ENCODE results near the gene TRIM24. TPM values are rescaled to one million over a fixed set of nuclear protein-coding genes. Genes with fewer than 3 reads are reported as not detected.
"Not testable (repeated sequence)": the region's sequence is repeated elsewhere in the genome, so short reads cannot be mapped to it uniquely, and the experiment has no call there.

Gene TRIM24
- total RNA-seq, 6 experiments from 2014 or later: 7.9 to 11.2 (median 9.9) TPM

GRCh38 chr7:138458576-138459412 is 1.3 kb upstream of the TRIM24 start:
- H3K4me1 Mint-ChIP-seq (ENCODE audit: low read depth): peaks cover 22% of the 10 kb centered on the region
- H3K9me3 Mint-ChIP-seq: no peaks in the 10 kb centered on the region
- H3K36me3 Mint-ChIP-seq (ENCODE audit: low read depth): peaks cover 5% of the 10 kb centered on the region; the same call in 1 of the 2 replicates
- H3K27ac Mint-ChIP-seq: no peak overlapping the region
- DNase-seq: no peak
- H3K27me3 Mint-ChIP-seq (ENCODE audit: insufficient read depth): no peaks in the 10 kb centered on the region
- TF ChIP-seq CTCF (IDR thresholded peaks at IDR 0.05): no peak
- H3K4me3 Mint-ChIP-seq: peak overlapping the region; percentile 43

- Mint-ChIP-seq H3K27ac (peak overlapping the region; percentile 44), H3K9me3 (no peaks in the 10 kb centered on the region), H3K4me1 (ENCODE audit: low read depth) (peaks cover 22% of the 10 kb centered on the region), H3K27me3 (ENCODE audit: insufficient read depth) (no peaks in the 10 kb centered on the region), H3K4me3 (peak overlapping the region; percentile 89), H3K36me3 (ENCODE audit: low read depth) (peaks cover 5% of the 10 kb centered on the region; the same call in 1 of the 2 replicates)
- peak; percentile 61 for TF ChIP-seq CTCF (IDR thresholded peaks at IDR 0.05)
- DNase-seq: peak; percentile 96
These were observed 465 bp upstream of the TRIM24 start for GRCh38 chr7:138459413-138460175.

- Mint-ChIP-seq H3K27me3 (ENCODE audit: insufficient read depth) (no peaks in the 10 kb centered on the region; the same call in 1 of the 2 replicates), H3K27ac (peak overlapping the region; percentile 78), H3K4me3 (peak overlapping the region; percentile 96), H3K36me3 (ENCODE audit: low read depth) (peaks cover 5% of the 10 kb centered on the region; the same call in 1 of the 2 replicates), H3K9me3 (no peaks in the 10 kb centered on the region), H3K4me1 (ENCODE audit: low read depth) (peaks cover 31% of the 10 kb centered on the region)
- peak; percentile 39 for TF ChIP-seq CTCF (IDR thresholded peaks at IDR 0.05)
- DNase-seq: peak; percentile 38
These were observed 869 bp downstream of the TRIM24 start for GRCh38 chr7:138460649-138461607.

GRCh38 chr7:138463291-138463618 is 3.2 kb downstream of the TRIM24 start:
- H3K4me1 Mint-ChIP-seq (ENCODE audit: low read depth): peaks cover 31% of the 10 kb centered on the region
- not testable (repeated sequence) for H3K36me3 Mint-ChIP-seq (ENCODE audit: low read depth); H3K27ac Mint-ChIP-seq; H3K9me3 Mint-ChIP-seq; H3K27me3 Mint-ChIP-seq (ENCODE audit: insufficient read depth); DNase-seq
- peak overlapping the region; percentile 61 for H3K4me3 Mint-ChIP-seq

GRCh38 chr7:138465046-138465445 is 5.0 kb downstream of the TRIM24 start:
- H3K27ac Mint-ChIP-seq: no peak overlapping the region
- DNase-seq: no peak

GRCh38 chr7:138466069-138466756 is 6.2 kb downstream of the TRIM24 start:
- peaks cover 23% of the 10 kb centered on the region for H3K4me1 Mint-ChIP-seq (ENCODE audit: low read depth)
- DNase-seq; H3K27me3 Mint-ChIP-seq (ENCODE audit: insufficient read depth); H3K4me3 Mint-ChIP-seq; H3K27ac Mint-ChIP-seq; H3K36me3 Mint-ChIP-seq (ENCODE audit: low read depth); H3K9me3 Mint-ChIP-seq: not testable (repeated sequence)

More at GRCh38 chr7:138465046-138465445, 5.0 kb downstream of the TRIM24 start:
- no peak overlapping the region for H3K4me3 Mint-ChIP-seq
- peaks cover 25% of the 10 kb centered on the region for H3K4me1 Mint-ChIP-seq (ENCODE audit: low read depth)
- peaks cover 5% of the 10 kb centered on the region; the same call in 1 of the 2 replicates for H3K36me3 Mint-ChIP-seq (ENCODE audit: low read depth)
- H3K9me3 Mint-ChIP-seq: no peaks in the 10 kb centered on the region
- no peak for TF ChIP-seq CTCF (IDR thresholded peaks at IDR 0.05)
- no peaks in the 10 kb centered on the region; the same call in 1 of the 2 replicates for H3K27me3 Mint-ChIP-seq (ENCODE audit: insufficient read depth)

Data from HFFc6 (cell line).